Activated CD8-positive, alpha-beta memory T cell treated with anti-CD3 and anti-CD28 coated beads, Interleukin-2, amount 10 ng/mL, durations not matched to agents 7 days and 5 days (primary cell): ENCODE results near the gene SLC39A11. TPM values are rescaled to one million over a fixed set of nuclear protein-coding genes. Genes with fewer than 3 reads are reported as not detected.
A peak's percentile ranks its signal among the peaks of the same experiment; 100 is the strongest.

Experiments
- ATAC-seq: fragments of 150-1000 bp; cut with Tn5 transposase; one replicate; pipeline ENCODE4 v1.10.0; 2021; ENCODE audit warnings: moderate library complexity
- CTCF ChIA-PET: fragments of 350-600 bp; sonication (Branson Sonifier 250); formaldehyde crosslinking; loops from one replicate; lab custom pipeline; 2021; ENCODE audit warnings: antibody characterized with exemption; lab: Charles Lee
- DNase-seq: peaks from one replicate; pipeline ENCODE4 v3.0.0-alpha.2; 2020
- H3K27ac Mint-ChIP-seq: one replicate; pipeline ENCODE4 v1.8.0; 2021; ENCODE audit warnings: mild to moderate bottlenecking, mixed read lengths
- H3K27me3 Mint-ChIP-seq: one replicate; pipeline ENCODE4 v1.8.0; 2021; ENCODE audit warnings: mixed read lengths
- H3K36me3 Mint-ChIP-seq: one replicate; pipeline ENCODE4 v1.8.0; 2021; ENCODE audit warnings: mild to moderate bottlenecking, mixed read lengths
- H3K4me1 Mint-ChIP-seq: one replicate; pipeline ENCODE4 v1.8.0; 2021; ENCODE audit warnings: mixed read lengths
- H3K4me3 Mint-ChIP-seq: one replicate; pipeline ENCODE4 v1.8.0; 2021; ENCODE audit warnings: mild to moderate bottlenecking, moderate library complexity, mixed read lengths
- H3K9me3 Mint-ChIP-seq: one replicate; pipeline ENCODE4 v1.8.0; 2022; ENCODE audit warnings: low read depth, mixed read lengths
- total RNA-seq, 2 experiments: library from RNA; stranded (reverse); gene quantifications; one replicate each; pipeline ENCODE4 v1.2.3, GENCODE V29; 2021

SLC39A11 gene
- total RNA-seq, 2 experiments from 2014 or later: 16.8 to 25.5 TPM

DNA sequence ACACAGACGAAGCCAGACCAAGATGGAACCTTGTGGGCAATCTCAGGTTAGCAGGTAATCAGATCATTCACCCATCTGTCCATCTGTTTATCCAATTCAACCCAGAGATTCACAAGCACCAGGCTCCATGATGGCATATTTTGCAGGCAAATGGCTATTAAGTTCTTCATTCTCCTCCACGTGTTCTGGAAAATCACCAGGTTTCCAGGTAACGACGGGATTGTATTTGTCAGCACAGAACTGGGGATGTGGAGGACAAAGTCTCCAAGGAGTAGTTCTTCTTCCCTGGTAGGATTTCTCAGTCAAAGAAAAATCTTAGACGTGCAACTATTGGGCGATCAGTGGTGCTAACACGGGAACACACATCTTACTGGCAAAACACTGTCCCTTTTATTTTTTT, 368.8 kb downstream of the SLC39A11 start:
- H3K9me3 Mint-ChIP-seq: no peaks in the 10 kb centered on the region
- ATAC-seq (no peak), DNase-seq (no peak)
- H3K27me3 Mint-ChIP-seq: no peaks in the 10 kb centered on the region
- H3K4me1 Mint-ChIP-seq: peaks cover 67% of the 10 kb centered on the region
- no peaks in the 10 kb centered on the region for H3K36me3 Mint-ChIP-seq
- no peak overlapping the region for H3K27ac Mint-ChIP-seq
- no peak overlapping the region for H3K4me3 Mint-ChIP-seq
- CTCF ChIA-PET: interaction anchor here (0.7 to 8.8 kb wide), 6 partner anchors 26 to 499 kb away, joined by 3 to 189 read pairs (median 53); partner anchors contain the start of gene COG1

DNA sequence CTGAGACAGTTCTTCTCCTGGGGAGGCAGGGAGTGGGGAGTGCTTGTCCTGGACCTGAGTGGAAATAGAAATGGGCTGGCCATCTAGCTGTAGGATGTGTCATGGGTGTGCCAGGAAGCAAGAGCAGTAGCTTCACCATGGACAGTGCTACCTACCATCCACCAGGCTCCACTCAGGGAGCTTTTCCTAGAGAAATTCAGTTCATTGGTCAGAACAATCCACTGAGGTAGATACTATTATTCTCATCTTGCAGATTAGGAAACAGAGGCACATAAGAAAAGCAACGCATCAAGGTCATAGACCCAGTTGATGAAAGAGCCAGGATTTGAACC, 372.0 kb downstream of the SLC39A11 start:
- ATAC-seq: no peak
- H3K4me1 Mint-ChIP-seq: peaks cover 46% of the 10 kb centered on the region
- no peaks in the 10 kb centered on the region for H3K27me3 Mint-ChIP-seq
- peaks cover 3% of the 10 kb centered on the region for H3K36me3 Mint-ChIP-seq
- no peak overlapping the region for H3K4me3 Mint-ChIP-seq
- peak overlapping the region; percentile 91 for H3K27ac Mint-ChIP-seq
- DNase-seq: no peak
- CTCF ChIA-PET: interaction anchor here (1.2 to 4.7 kb wide), 10 partner anchors 6 to 649 kb away, joined by 3 to 47 read pairs (median 6); a partner anchor contains a TSS
- H3K9me3 Mint-ChIP-seq: no peaks in the 10 kb centered on the region

DNA sequence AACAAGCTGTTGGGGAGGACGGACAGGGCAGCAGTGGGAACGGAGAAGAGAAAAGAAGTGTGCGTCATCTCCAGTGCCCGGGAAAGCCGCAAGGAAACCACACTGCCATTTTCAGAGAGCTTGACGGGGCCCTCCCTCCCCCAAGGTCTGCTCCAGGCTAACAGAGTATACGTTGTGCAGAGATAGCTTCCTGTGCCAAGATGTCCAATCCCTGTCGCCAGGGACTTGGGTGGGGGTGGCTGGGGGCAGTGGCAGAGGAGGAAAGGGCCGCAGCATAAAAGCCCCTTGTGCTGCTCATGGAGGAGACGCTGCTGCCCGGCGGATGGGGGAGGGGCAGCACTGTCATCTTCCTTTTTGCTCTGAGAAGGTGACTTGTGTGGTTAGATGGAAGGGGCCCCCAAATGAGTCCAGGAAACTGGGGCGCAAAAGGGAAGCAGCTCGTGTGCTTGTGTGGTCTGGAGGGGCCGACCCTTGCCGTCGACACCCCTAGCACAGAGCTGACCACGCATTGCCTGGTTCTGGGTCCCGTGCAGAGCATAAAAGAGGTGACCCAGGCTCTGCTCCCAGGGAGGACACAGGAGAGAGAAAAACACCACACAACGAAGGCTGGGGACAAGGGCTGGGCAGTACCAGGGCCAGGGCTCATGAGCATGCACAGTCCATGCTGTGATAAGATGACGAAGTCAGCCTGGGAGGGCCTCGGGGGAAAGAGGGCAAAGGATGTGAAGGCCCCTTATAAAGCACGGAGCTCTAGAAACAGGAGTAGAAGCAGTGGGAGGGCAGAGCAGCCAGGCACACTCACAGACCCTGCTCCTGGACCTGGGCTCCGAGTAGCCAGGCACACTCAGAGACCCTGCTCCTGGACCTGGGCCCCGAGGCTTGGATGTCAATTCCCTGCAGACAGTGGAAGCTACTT, 372.7 kb downstream of the SLC39A11 start:
- Mint-ChIP-seq H3K27ac (peak overlapping the region; percentile 91), H3K36me3 (peaks cover 3% of the 10 kb centered on the region), H3K9me3 (no peaks in the 10 kb centered on the region), H3K4me3 (peak overlapping the region; percentile 50), H3K4me1 (peaks cover 44% of the 10 kb centered on the region), H3K27me3 (no peaks in the 10 kb centered on the region)
- ATAC-seq (peak; percentile 88), DNase-seq (peak; percentile 90)
- CTCF ChIA-PET: interaction anchor here (0.9 to 4.7 kb wide), 12 partner anchors 7 to 650 kb away, joined by 3 to 47 read pairs (median 6); a partner anchor contains a TSS

DNA sequence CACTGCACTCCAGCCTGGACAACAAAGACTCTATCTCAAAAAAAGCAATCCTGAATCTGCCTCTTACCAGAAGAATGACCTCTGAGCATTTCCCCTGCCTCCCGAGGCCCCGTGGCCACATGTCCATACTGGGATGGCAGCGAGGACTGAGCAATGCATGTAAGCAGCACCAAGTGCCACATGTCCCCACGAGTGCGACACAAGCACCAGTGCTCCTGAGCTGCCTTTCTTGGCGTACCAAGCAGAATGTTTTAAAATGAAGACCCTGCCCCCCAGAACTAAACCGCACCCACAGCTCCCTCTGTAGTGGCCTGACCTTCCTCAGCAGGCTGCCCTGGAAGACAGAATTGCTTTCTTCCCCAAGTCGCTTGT, 373.3 kb downstream of the SLC39A11 start:
- H3K4me1 Mint-ChIP-seq: peaks cover 38% of the 10 kb centered on the region

DNA sequence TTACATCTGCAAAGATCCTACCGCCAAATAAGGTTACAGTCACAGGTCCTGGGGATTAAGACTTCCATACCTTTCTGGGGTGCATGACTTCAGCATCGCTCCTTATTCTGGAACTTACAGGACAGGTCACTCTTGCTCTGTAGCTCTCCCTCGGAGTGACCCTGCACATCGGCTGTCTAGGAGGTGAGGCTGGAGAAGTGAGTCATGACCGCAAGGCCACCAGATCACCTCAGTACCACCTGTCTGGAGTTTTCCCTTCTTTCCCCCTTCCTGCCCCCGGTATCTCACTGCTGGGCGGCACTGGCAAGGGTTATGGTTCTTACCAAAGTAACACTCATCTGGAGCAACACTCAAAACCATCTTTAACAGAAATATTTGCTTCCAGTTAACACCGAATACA, 374.8 kb downstream of the SLC39A11 start:
- H3K27ac Mint-ChIP-seq: no peak overlapping the region
- ATAC-seq: no peak
- H3K27me3 Mint-ChIP-seq: no peaks in the 10 kb centered on the region
- H3K4me1 Mint-ChIP-seq: peaks cover 35% of the 10 kb centered on the region
- CTCF ChIA-PET: interaction anchor here (1.2 to 4.6 kb wide), 4 partner anchors 8 to 18 kb away, joined by 3 to 47 read pairs (median 4); no protein-coding TSS in a partner anchor
- no peak overlapping the region for H3K4me3 Mint-ChIP-seq
- no peak for DNase-seq
- H3K9me3 Mint-ChIP-seq: peaks cover 2% of the 10 kb centered on the region
- H3K36me3 Mint-ChIP-seq: peaks cover 9% of the 10 kb centered on the region

More for the DNA sequence above, 373.3 kb downstream of the SLC39A11 start:
- H3K9me3 Mint-ChIP-seq: no peaks in the 10 kb centered on the region
- CTCF ChIA-PET: interaction anchor here (0.9 to 4.7 kb wide), 9 partner anchors 8 to 475 kb away, joined by 3 to 47 read pairs (median 6); no protein-coding TSS in a partner anchor
- H3K27me3 Mint-ChIP-seq: no peaks in the 10 kb centered on the region
- peaks cover 3% of the 10 kb centered on the region for H3K36me3 Mint-ChIP-seq
- ATAC-seq: peak; percentile 37
- peak overlapping the region; percentile 50 for H3K4me3 Mint-ChIP-seq
- DNase-seq: no peak
- peak overlapping the region; percentile 91 for H3K27ac Mint-ChIP-seq

DNA sequence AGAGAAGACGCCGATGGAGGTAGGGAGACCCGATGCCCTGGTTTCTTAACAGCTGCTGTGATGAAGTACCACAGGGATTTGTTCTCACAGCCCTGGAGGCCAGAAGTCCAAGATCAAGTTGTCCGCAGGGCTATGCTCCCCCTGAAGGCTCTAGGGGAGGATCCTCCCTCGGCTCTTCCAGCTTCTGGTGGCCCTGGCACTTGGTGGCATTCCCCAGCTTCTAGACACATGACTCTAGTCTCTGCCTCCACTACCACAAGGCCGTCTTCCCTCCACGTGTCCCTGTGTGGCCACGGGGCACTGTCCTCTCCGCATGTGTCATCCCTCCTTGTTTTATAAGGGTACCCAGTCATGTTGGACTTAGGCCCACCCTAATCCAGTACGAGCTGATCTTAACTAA, 375.2 kb downstream of the SLC39A11 start:
- Mint-ChIP-seq H3K9me3 (peaks cover 3% of the 10 kb centered on the region), H3K27ac (no peak overlapping the region), H3K4me1 (peaks cover 35% of the 10 kb centered on the region), H3K27me3 (no peaks in the 10 kb centered on the region), H3K4me3 (no peak overlapping the region), H3K36me3 (peaks cover 11% of the 10 kb centered on the region)
- CTCF ChIA-PET: interaction anchor here (1.2 to 4.6 kb wide), 4 partner anchors 8 to 18 kb away, joined by 3 to 47 read pairs (median 4); no protein-coding TSS in a partner anchor
- DNase-seq (no peak), ATAC-seq (no peak)

DNA sequence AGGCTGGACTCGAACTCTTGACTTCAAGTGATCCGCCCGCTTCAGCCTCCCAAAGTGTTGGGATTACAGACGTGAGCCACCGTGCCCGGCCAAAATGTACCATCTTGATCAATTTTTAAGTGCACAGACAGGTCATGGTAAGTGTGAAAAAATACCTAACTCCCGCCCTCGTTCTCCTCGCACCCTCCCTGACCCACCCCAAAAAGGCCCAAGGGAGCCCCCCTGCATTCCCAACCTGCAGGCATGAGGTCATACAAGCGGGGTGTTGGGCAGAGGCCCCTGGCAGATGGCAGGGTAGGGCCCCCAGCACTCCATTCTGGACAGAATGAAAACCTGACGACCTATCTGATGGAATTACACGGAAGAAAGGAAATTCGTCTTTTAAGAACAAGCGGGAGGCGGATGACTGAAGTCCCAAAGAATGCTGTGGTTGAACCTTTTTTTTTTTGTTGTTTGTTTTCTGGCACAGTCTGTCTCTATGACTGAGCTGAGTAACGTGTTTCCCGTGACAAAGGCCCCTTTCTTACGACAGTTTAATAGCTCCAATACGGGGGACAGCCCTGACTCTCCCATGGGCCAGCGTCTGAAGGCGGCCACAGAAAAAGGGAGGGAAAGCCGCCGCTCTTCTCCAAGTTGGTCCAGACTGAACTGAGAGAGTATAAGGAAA, 376.4 kb downstream of the SLC39A11 start:
- ATAC-seq (no peak), DNase-seq (no peak)

DNA sequence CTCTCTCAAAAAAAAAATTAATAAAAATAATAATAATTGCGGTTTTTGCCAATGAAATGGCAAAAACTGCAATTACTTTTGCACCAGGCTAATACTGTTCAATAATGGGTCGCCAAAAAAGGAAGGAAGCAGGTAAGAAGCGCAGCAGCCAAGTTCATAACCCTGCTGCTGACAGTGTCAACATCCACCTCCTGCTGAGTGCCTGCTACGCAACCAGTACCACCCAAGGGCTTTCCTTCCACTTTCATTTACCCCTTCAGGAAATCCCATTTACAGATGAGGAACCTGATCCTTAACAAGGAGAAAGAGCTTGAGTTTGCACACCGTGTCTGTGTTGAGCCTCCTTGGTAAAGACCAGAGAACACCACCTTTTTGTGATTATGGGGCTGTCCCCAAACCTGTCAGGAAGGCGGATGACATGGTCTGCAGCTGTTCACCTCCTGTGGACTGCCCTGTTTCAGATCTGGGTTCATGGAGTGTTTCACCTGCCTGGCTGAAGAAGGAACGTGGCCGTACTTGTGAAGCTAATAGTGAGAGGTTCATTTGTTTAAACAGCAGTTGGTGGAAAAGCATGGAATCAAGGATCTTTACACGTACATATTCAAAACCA, 378.0 kb downstream of the SLC39A11 start:
- no peak for DNase-seq
- CTCF ChIA-PET: interaction anchor here (0.8 to 1.5 kb wide), 2 partner anchors 11 to 155 kb away, joined by 3 to 4 read pairs; no protein-coding TSS in a partner anchor
- no peak for ATAC-seq
- Mint-ChIP-seq H3K9me3 (peaks cover 8% of the 10 kb centered on the region), H3K4me1 (peaks cover 33% of the 10 kb centered on the region), H3K4me3 (no peak overlapping the region), H3K36me3 (peaks cover 35% of the 10 kb centered on the region), H3K27ac (no peak overlapping the region), H3K27me3 (no peaks in the 10 kb centered on the region)

More for the DNA sequence above, 376.4 kb downstream of the SLC39A11 start:
- H3K27ac Mint-ChIP-seq: no peak overlapping the region
- peaks cover 20% of the 10 kb centered on the region for H3K36me3 Mint-ChIP-seq
- H3K9me3 Mint-ChIP-seq: peaks cover 5% of the 10 kb centered on the region
- peaks cover 31% of the 10 kb centered on the region for H3K4me1 Mint-ChIP-seq
- CTCF ChIA-PET: interaction anchor here (4.6 kb wide), 1 partner anchor 11 kb away, joined by 47 read pairs; no protein-coding TSS in a partner anchor
- no peaks in the 10 kb centered on the region for H3K27me3 Mint-ChIP-seq
- no peak overlapping the region for H3K4me3 Mint-ChIP-seq

DNA sequence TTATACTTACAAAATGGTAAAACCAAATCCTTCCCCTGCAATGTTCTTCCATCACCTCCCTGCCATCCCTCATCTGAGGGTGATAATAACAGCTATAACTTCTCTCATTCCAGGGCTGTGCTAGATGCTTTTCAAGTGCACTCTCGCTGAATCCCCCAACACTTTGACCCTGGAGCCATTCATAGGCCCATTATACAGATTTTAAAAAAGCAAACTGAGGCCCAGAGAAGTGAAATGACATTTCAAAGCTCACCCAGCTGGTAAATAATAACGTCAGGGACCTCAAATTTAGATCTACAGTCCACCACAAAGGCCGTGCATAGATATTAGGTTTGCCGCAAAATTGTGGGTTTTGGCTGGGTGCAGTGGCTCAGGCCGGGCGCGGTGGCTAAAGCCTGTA, 378.8 kb downstream of the SLC39A11 start:
- Mint-ChIP-seq H3K36me3 (peaks cover 36% of the 10 kb centered on the region), H3K27ac (no peak overlapping the region), H3K27me3 (no peaks in the 10 kb centered on the region), H3K4me3 (no peak overlapping the region), H3K9me3 (peaks cover 8% of the 10 kb centered on the region), H3K4me1 (peaks cover 29% of the 10 kb centered on the region)
- DNase-seq (no peak), ATAC-seq (no peak)
- CTCF ChIA-PET: interaction anchor here (1.2 to 3.7 kb wide), 3 partner anchors 13 to 478 kb away, joined by 3 to 19 read pairs (median 3); no protein-coding TSS in a partner anchor

DNA sequence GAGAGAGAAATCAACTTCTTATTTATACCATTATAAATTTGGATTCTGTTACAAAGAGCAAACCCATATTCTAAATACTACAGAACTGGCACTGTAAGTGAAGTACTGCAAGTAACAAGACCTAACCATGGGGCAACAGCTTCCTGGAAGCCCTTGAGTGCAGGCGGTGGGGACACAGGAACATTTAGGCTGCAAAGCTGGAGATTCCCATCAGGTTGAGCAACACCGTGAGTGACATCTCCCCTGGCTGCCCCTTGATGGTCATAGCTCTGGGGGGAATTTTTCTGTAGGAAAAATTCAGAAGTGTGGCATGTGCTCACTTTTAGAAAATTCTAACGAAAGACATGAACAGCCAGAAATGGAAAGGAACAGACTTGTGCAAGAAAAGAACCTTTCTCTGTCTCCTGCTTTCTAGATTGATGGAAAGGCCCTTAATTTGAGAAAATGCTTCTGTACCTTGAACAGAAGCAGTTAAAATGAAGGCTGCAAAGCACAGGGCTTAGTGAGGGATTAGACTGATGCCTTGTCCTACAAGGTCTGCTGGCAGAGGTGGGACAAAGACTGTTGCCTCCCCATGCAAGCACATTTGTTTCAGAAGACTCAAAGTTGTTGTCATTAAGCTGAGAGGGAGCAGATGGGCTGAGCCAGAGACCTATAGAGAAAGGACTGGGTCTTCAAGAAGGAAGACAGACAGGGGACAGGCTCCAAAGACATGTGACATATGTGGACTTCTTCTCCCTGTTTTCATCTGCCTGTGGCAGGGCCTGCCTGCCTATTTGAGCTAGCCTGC, 380.8 kb downstream of the SLC39A11 start:
- Mint-ChIP-seq H3K9me3 (peaks cover 8% of the 10 kb centered on the region), H3K4me1 (peaks cover 28% of the 10 kb centered on the region), H3K4me3 (no peak overlapping the region), H3K27ac (no peak overlapping the region), H3K27me3 (no peaks in the 10 kb centered on the region), H3K36me3 (peaks cover 37% of the 10 kb centered on the region)
- CTCF ChIA-PET: interaction anchor here (0.5 to 3.7 kb wide), 4 partner anchors 8 to 270 kb away, joined by 3 to 19 read pairs (median 4); no protein-coding TSS in a partner anchor
- DNase-seq (no peak), ATAC-seq (no peak)

DNA sequence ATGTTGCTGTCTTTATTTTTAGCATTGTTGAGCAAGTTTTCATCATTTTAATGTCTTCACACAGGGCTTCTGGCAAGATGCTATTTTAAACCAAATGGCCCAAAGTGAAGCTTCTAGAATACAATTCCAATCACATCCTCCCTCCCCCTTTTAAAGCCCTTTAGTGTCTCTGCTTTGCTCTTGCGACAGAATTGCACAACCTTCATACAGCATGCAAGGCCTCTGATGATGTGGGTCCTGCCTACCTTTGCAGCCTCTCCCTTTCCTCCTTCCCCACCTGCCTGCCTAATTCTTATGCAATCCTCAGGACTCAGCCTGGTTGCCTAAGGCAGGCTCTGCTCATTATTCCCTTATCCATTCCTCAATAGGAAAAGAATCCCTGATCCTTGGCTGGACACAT, 381.7 kb downstream of the SLC39A11 start:
- H3K4me3 Mint-ChIP-seq: no peak overlapping the region

DNA sequence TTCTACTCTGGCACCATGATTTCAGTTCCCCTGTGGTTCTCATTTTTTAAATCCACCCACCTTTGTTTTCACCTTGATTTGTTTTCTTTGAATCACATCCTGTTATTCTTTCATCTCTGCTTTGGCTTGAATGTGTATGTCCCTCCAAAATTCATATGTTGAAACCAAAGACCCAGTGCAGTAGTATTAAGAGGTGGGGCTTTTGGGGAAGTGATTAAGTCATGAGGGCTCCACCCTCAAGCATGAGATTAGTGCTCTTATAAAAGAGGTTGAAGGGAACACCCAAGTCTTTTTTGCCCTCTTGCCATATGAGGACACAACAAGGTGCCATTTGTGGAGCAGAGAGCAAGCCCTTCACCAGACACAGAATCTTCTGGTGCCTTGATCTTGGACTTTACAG, 382.3 kb downstream of the SLC39A11 start:
- peaks cover 36% of the 10 kb centered on the region for H3K4me1 Mint-ChIP-seq
- CTCF ChIA-PET: interaction anchor here (1.3 kb wide), 1 partner anchor 15 kb away, joined by 3 read pairs; no protein-coding TSS in a partner anchor
- peak overlapping the region; percentile 48 for H3K27ac Mint-ChIP-seq

More for the DNA sequence above, 381.7 kb downstream of the SLC39A11 start:
- Mint-ChIP-seq H3K27ac (peak overlapping the region; percentile 47), H3K9me3 (peaks cover 8% of the 10 kb centered on the region), H3K4me1 (peaks cover 33% of the 10 kb centered on the region), H3K27me3 (no peaks in the 10 kb centered on the region), H3K36me3 (peaks cover 37% of the 10 kb centered on the region)
- DNase-seq: no peak
- no peak for ATAC-seq
- CTCF ChIA-PET: interaction anchor here (1.2 to 3.7 kb wide), 2 partner anchors 9 to 15 kb away, joined by 3 to 19 read pairs; no protein-coding TSS in a partner anchor

More for the DNA sequence above, 382.3 kb downstream of the SLC39A11 start:
- H3K36me3 Mint-ChIP-seq: peaks cover 37% of the 10 kb centered on the region
- H3K27me3 Mint-ChIP-seq: no peaks in the 10 kb centered on the region
- peak; percentile 49 for ATAC-seq
- peaks cover 8% of the 10 kb centered on the region for H3K9me3 Mint-ChIP-seq
- H3K4me3 Mint-ChIP-seq: no peak overlapping the region
- no peak for DNase-seq
